Karpas-422 (cell line): ENCODE measurements around the gene TTC3. TPM values are rescaled to one million over a fixed set of nuclear protein-coding genes. Genes with fewer than 3 reads are reported as not detected.

Experiments
- DNase-seq: peaks from one replicate; pipeline ENCODE4 v3.0.0-alpha.2; 2015
- H2AFZ ChIP-seq: fragments of 200-600 bp; sonication (generic); 2 replicates; pipeline ENCODE4 v1.6.1; 2014; ENCODE audit warnings: antibody characterized with exemption, low read length, mixed read lengths
- H3K27ac ChIP-seq: fragments of 200-600 bp; sonication (generic); 2 replicates; pipeline ENCODE4 v1.5.1; 2014; ENCODE audit warnings: mild to moderate bottlenecking, low read length, moderate library complexity
- H3K27me3 ChIP-seq: fragments of 200-600 bp; sonication (generic); 2 replicates; pipeline ENCODE4 v1.6.1; 2014; ENCODE audit warnings: low read length, mixed read lengths
- H3K36me3 ChIP-seq: fragments of 200-600 bp; sonication (generic); 2 replicates; pipeline ENCODE4 v1.6.1; 2014; ENCODE audit warnings: low read length, mixed read lengths; ENCODE audit not compliant: insufficient read depth
- H3K4me1 ChIP-seq: fragments of 200-600 bp; sonication (generic); 2 replicates; pipeline ENCODE4 v1.6.1; 2014; ENCODE audit warnings: mild to moderate bottlenecking, low read length, mixed read lengths
- H3K4me2 ChIP-seq: fragments of 200-600 bp; sonication (generic); 2 replicates; pipeline ENCODE4 v1.6.1; 2014; ENCODE audit warnings: low read length, low read depth, mild to moderate bottlenecking; ENCODE audit not compliant: poor library complexity, severe bottlenecking
- H3K4me3 ChIP-seq: fragments of 200-600 bp; sonication (generic); 2 replicates; pipeline ENCODE4 v1.5.1; 2014; ENCODE audit warnings: mild to moderate bottlenecking, antibody characterized with exemption, low read length, mixed read lengths
- H3K79me2 ChIP-seq: fragments of 200-600 bp; sonication (generic); 2 replicates; pipeline ENCODE4 v1.6.1; 2014; ENCODE audit warnings: mild to moderate bottlenecking, low read length, mixed read lengths
- H3K9ac ChIP-seq: fragments of 200-600 bp; sonication (generic); 2 replicates; pipeline ENCODE4 v1.6.0; 2014; ENCODE audit warnings: low read length
- H3K9me2 ChIP-seq: fragments of 200-600 bp; sonication (generic), shearing (Covaris generic); replicated peaks from 2 replicates; pipeline ENCODE4 v1.6.0; 2014; ENCODE audit warnings: mild to moderate bottlenecking, low read length, moderate library complexity; ENCODE audit not compliant: insufficient read depth
- H3K9me3 ChIP-seq: fragments of 300-700, 200-600 bp; sonication (generic); 2 replicates; pipeline ENCODE4 v1.6.1; 2014; ENCODE audit warnings: low read length, mixed read lengths
- H4K20me1 ChIP-seq: fragments of 200-600 bp; sonication (generic); 2 replicates; pipeline ENCODE4 v1.6.1; 2014; ENCODE audit warnings: mild to moderate bottlenecking, antibody characterized with exemption, low read length, low read depth; ENCODE audit not compliant: insufficient read depth
- total RNA-seq: library from RNA; depleted of rRNA; stranded (reverse); fragments of >200 nt; shearing (Covaris generic); gene quantifications from 2 replicates; pipeline ENCODE4 v1.2.3, GENCODE V29; 2014; ENCODE audit warnings: low replicate concordance

The TTC3 gene
- total RNA-seq, 1 experiment from 2014 or later, result 204 TPM

GRCh38 chr21:37183749-37184148 lies 110.7 kb downstream of the TTC3 start:
- no peaks in the 10 kb centered on the region for H3K9me2 ChIP-seq
- H3K36me3 ChIP-seq, result peaks cover 44% of the 10 kb centered on the region
- H3K79me2 ChIP-seq, result peaks cover 27% of the 10 kb centered on the region
- H3K9ac ChIP-seq, result no peak overlapping the region
- H2AFZ ChIP-seq, result no peak overlapping the region
- no peak overlapping the region for H3K27ac ChIP-seq
- no peaks in the 10 kb centered on the region for H3K4me1 ChIP-seq
- no peaks in the 10 kb centered on the region for H3K27me3 ChIP-seq
- H3K4me3 ChIP-seq, result no peak overlapping the region
- no peaks in the 10 kb centered on the region for H3K9me3 ChIP-seq
- no peaks in the 10 kb centered on the region for H4K20me1 ChIP-seq
- DNase-seq, result no peak
- H3K4me2 ChIP-seq, result no peak overlapping the region

- Histone ChIP-seq H3K4me2 (no peak overlapping the region), H3K27ac (no peak overlapping the region), H3K4me3 (no peak overlapping the region), H3K9me3 (no peaks in the 10 kb centered on the region), H3K79me2 (peaks cover 18% of the 10 kb centered on the region), H3K27me3 (no peaks in the 10 kb centered on the region), H3K9me2 (no peaks in the 10 kb centered on the region), H3K4me1 (no peaks in the 10 kb centered on the region), H4K20me1 (no peaks in the 10 kb centered on the region), H3K9ac (no peak overlapping the region), H2AFZ (no peak overlapping the region), H3K36me3 (peaks cover 34% of the 10 kb centered on the region)
- DNase-seq, result no peak
Observed at GRCh38 chr21:37184784-37185593, 111.9 kb downstream of the TTC3 start.

GRCh38 chr21:37186983-37187382 lies 113.9 kb downstream of the TTC3 start:
- Histone ChIP-seq H3K4me2 (no peak overlapping the region), H3K9me2 (no peaks in the 10 kb centered on the region)

GRCh38 chr21:37188825-37189224 lies 115.8 kb downstream of the TTC3 start:
- no peaks in the 10 kb centered on the region for H3K27me3 ChIP-seq
- no peak overlapping the region for H3K4me2 ChIP-seq
- no peaks in the 10 kb centered on the region for H3K9me3 ChIP-seq
- H3K27ac ChIP-seq, result no peak overlapping the region
- no peaks in the 10 kb centered on the region for H3K9me2 ChIP-seq
- H3K4me1 ChIP-seq, result no peaks in the 10 kb centered on the region
- H3K4me3 ChIP-seq, result no peak overlapping the region
- no peaks in the 10 kb centered on the region for H4K20me1 ChIP-seq
- H3K36me3 ChIP-seq, result peaks cover 21% of the 10 kb centered on the region; the same call in 1 of the 2 replicates
- no peak for DNase-seq
- no peak overlapping the region for H2AFZ ChIP-seq
- H3K9ac ChIP-seq, result no peak overlapping the region
- peaks cover 6% of the 10 kb centered on the region; the same call in 1 of the 2 replicates for H3K79me2 ChIP-seq

More at GRCh38 chr21:37186983-37187382, 113.9 kb downstream of the TTC3 start:
- Histone ChIP-seq H3K4me3 (no peak overlapping the region), H3K9me3 (no peaks in the 10 kb centered on the region), H3K9ac (no peak overlapping the region), H3K27ac (no peak overlapping the region), H4K20me1 (no peaks in the 10 kb centered on the region), H3K27me3 (no peaks in the 10 kb centered on the region), H2AFZ (no peak overlapping the region), H3K36me3 (peaks cover 28% of the 10 kb centered on the region), H3K79me2 (peaks cover 12% of the 10 kb centered on the region; the same call in 1 of the 2 replicates), H3K4me1 (no peaks in the 10 kb centered on the region)
- DNase-seq, result no peak

GRCh38 chr21:37192019-37192418 lies 119.0 kb downstream of the TTC3 start:
- Histone ChIP-seq H3K9me3 (no peaks in the 10 kb centered on the region), H3K9me2 (no peaks in the 10 kb centered on the region), H3K79me2 (no peaks in the 10 kb centered on the region), H3K9ac (no peak overlapping the region), H4K20me1 (no peaks in the 10 kb centered on the region), H3K4me2 (no peak overlapping the region), H3K36me3 (peaks cover 26% of the 10 kb centered on the region; the same call in 1 of the 2 replicates), H2AFZ (no peak overlapping the region), H3K27ac (no peak overlapping the region), H3K4me3 (no peak overlapping the region), H3K4me1 (no peaks in the 10 kb centered on the region), H3K27me3 (no peaks in the 10 kb centered on the region)
- no peak for DNase-seq

GRCh38 chr21:37193006-37193405 lies 120.0 kb downstream of the TTC3 start:
- H3K4me1 ChIP-seq, result no peaks in the 10 kb centered on the region
- no peaks in the 10 kb centered on the region for H3K9me3 ChIP-seq
- no peaks in the 10 kb centered on the region for H4K20me1 ChIP-seq
- H3K27me3 ChIP-seq, result no peaks in the 10 kb centered on the region
- H3K9me2 ChIP-seq, result no peaks in the 10 kb centered on the region
- H3K4me3 ChIP-seq, result no peak overlapping the region
- peaks cover 22% of the 10 kb centered on the region; the same call in 1 of the 2 replicates for H3K36me3 ChIP-seq
- no peaks in the 10 kb centered on the region for H3K79me2 ChIP-seq
- no peak for DNase-seq
- H3K9ac ChIP-seq, result no peak overlapping the region
- H3K4me2 ChIP-seq, result no peak overlapping the region
- H3K27ac ChIP-seq, result no peak overlapping the region
- no peak overlapping the region for H2AFZ ChIP-seq

- Histone ChIP-seq H2AFZ (no peak overlapping the region), H3K4me3 (no peak overlapping the region), H3K79me2 (no peaks in the 10 kb centered on the region), H3K27me3 (no peaks in the 10 kb centered on the region), H3K4me1 (no peaks in the 10 kb centered on the region), H4K20me1 (no peaks in the 10 kb centered on the region), H3K9ac (no peak overlapping the region), H3K4me2 (no peak overlapping the region), H3K9me3 (no peaks in the 10 kb centered on the region), H3K9me2 (no peaks in the 10 kb centered on the region), H3K36me3 (peaks cover 17% of the 10 kb centered on the region; the same call in 1 of the 2 replicates), H3K27ac (no peak overlapping the region)
- DNase-seq, result no peak
Observed at GRCh38 chr21:37193676-37194075, 120.6 kb downstream of the TTC3 start.

GRCh38 chr21:37195059-37195458 lies 122.0 kb downstream of the TTC3 start:
- no peak overlapping the region for H3K4me2 ChIP-seq
- no peaks in the 10 kb centered on the region for H3K79me2 ChIP-seq
- H2AFZ ChIP-seq, result no peak overlapping the region
- no peak overlapping the region for H3K9ac ChIP-seq
- H3K27me3 ChIP-seq, result no peaks in the 10 kb centered on the region
- H3K9me3 ChIP-seq, result no peaks in the 10 kb centered on the region
- H3K36me3 ChIP-seq, result peaks cover 18% of the 10 kb centered on the region; the same call in 1 of the 2 replicates
- no peak overlapping the region for H3K27ac ChIP-seq
- no peak overlapping the region for H3K4me3 ChIP-seq
- DNase-seq, result no peak
- no peaks in the 10 kb centered on the region for H4K20me1 ChIP-seq
- H3K4me1 ChIP-seq, result no peaks in the 10 kb centered on the region
- no peaks in the 10 kb centered on the region for H3K9me2 ChIP-seq
